OCI-LY1 (cell line): ENCODE data around the gene RPL22L1.
"Not testable (repeated sequence)": the region's sequence is repeated elsewhere in the genome, so short reads cannot be mapped to it uniquely, and the experiment has no call there.

Experiments
- H2AFZ ChIP-seq: fragments of 200-600 bp; sonication (generic), shearing (Covaris generic); 2 replicates; pipeline ENCODE4 v1.6.0; 2014; ENCODE audit warnings: antibody characterized with exemption, mild to moderate bottlenecking, low read length
- H3F3A ChIP-seq: fragments of 200-600 bp; sonication (generic), shearing (Covaris generic); 2 replicates; pipeline ENCODE4 v1.6.0; 2014; ENCODE audit warnings: mild to moderate bottlenecking, antibody characterized with exemption, low read length, moderate library complexity; ENCODE audit not compliant: insufficient read depth
- H3K27ac ChIP-seq: fragments of 200-600 bp; sonication (generic); 2 replicates; pipeline ENCODE4 v1.5.1; 2014; ENCODE audit warnings: low read length, mixed run types, mild to moderate bottlenecking, low read depth; ENCODE audit not compliant: poor library complexity, severe bottlenecking
- H3K27me3 ChIP-seq: fragments of 200-600 bp; sonication (generic); 2 replicates; pipeline ENCODE4 v1.6.0; 2014; ENCODE audit warnings: antibody characterized with exemption, mild to moderate bottlenecking, low read length, moderate library complexity; ENCODE audit not compliant: insufficient read depth
- H3K36me3 ChIP-seq: fragments of 200-600 bp; sonication (generic); 2 replicates; pipeline ENCODE4 v1.6.1; 2014; ENCODE audit warnings: mild to moderate bottlenecking, antibody characterized with exemption, low read length, moderate library complexity, mixed read lengths; ENCODE audit not compliant: insufficient read depth
- H3K4me1 ChIP-seq: fragments of 200-600 bp; sonication (generic); 2 replicates; pipeline ENCODE4 v1.5.1; 2014; ENCODE audit warnings: mild to moderate bottlenecking, low read length, moderate library complexity; ENCODE audit not compliant: insufficient read depth, severe bottlenecking
- H3K4me2 ChIP-seq: fragments of 200-600 bp; sonication (generic), shearing (Covaris generic); 2 replicates; pipeline ENCODE4 v1.6.1; 2014; ENCODE audit warnings: low read length
- H3K4me3 ChIP-seq: fragments of 200-600 bp; sonication (generic); 2 replicates; pipeline ENCODE4 v1.5.1; 2014; ENCODE audit warnings: low read length, low read depth, mild to moderate bottlenecking, mixed read lengths; ENCODE audit not compliant: poor library complexity, severe bottlenecking
- H3K79me2 ChIP-seq: fragments of 200-600 bp; shearing (Covaris generic); 2 replicates; pipeline ENCODE4 v1.6.1; 2016; ENCODE audit warnings: mixed run types, low read length, mixed read lengths; ENCODE audit not compliant: insufficient read depth
- H3K9ac ChIP-seq: fragments of 200-600 bp; sonication (generic), shearing (Covaris generic); 2 replicates; pipeline ENCODE4 v1.6.1; 2014; ENCODE audit warnings: mild to moderate bottlenecking, low read length, mixed read lengths
- H3K9me2 ChIP-seq: fragments of 200-600 bp; sonication (generic), shearing (Covaris generic); 2 replicates; pipeline ENCODE4 v1.6.1; 2014; ENCODE audit warnings: low read depth, mild to moderate bottlenecking, low read length, mixed read lengths
- H3K9me3 ChIP-seq: fragments of 200-600 bp; shearing (Covaris generic); 2 replicates; pipeline ENCODE4 v1.6.1; 2014; ENCODE audit warnings: low read length, mixed read lengths
- H4K20me1 ChIP-seq: fragments of 200-600 bp; sonication (generic), shearing (Covaris generic); 2 replicates; pipeline ENCODE4 v1.6.0; 2016; ENCODE audit warnings: mild to moderate bottlenecking, low read length; ENCODE audit not compliant: insufficient read depth
- CTCF ChIP-seq: fragments of 200-600 bp; sonication (generic), shearing (Covaris generic); IDR thresholded peaks from 2 replicates; pipeline ENCODE4 v1.5.1; 2017; ENCODE audit warnings: mild to moderate bottlenecking, antibody characterized with exemption, low read length, moderate library complexity, mixed read lengths
- EZH2 ChIP-seq: fragments of 200-600 bp; sonication (generic), shearing (Covaris generic); IDR thresholded peaks from 2 replicates; pipeline ENCODE4 v1.8.0; 2017; ENCODE audit warnings: borderline replicate concordance, mixed run types, mild to moderate bottlenecking, antibody characterized with exemption, low read length, moderate library complexity, mixed read lengths

Gene RPL22L1

GRCh38 chr3:170817471-170817870 is 52.5 kb downstream of the RPL22L1 start:
- H4K20me1 ChIP-seq, H3K9ac ChIP-seq, H3F3A ChIP-seq, H3K4me3 ChIP-seq, H3K79me2 ChIP-seq, H3K9me3 ChIP-seq, H2AFZ ChIP-seq, H3K27me3 ChIP-seq, H3K27ac ChIP-seq, H3K36me3 ChIP-seq, H3K4me1 ChIP-seq, H3K9me2 ChIP-seq, H3K4me2 ChIP-seq: not testable (repeated sequence)

DNA sequence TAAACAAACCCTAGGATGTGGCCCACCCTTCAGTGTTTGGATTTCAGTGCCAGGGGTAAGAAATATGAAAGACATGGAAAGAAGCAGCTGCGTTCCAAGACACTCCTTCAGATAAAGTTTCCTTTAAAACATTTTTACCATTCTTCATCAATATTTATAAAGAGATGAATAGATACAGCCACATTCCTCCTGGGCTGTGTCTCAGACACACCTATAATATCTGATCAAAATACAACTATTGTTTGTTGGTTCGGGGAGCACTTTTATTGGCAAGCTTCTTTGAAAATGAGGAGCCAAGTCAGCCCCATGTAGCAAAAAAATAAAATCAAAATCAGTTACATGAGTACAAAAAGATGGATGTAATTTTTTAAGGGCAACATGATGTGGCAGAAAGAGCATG is 53.2 kb downstream of the RPL22L1 start:
- Histone ChIP-seq H3K79me2 (no peaks in the 10 kb centered on the region), H3K4me1 (no peaks in the 10 kb centered on the region), H3K36me3 (no peaks in the 10 kb centered on the region), H3K27me3 (peaks cover 7% of the 10 kb centered on the region; the same call in 1 of the 2 replicates), H2AFZ (no peak overlapping the region), H3K4me3 (no peak overlapping the region), H3K9me3 (no peaks in the 10 kb centered on the region), H3K9me2 (no peaks in the 10 kb centered on the region), H3K9ac (no peak overlapping the region), H4K20me1 (no peaks in the 10 kb centered on the region), H3F3A (no peaks in the 10 kb centered on the region), H3K4me2 (no peak overlapping the region), H3K27ac (no peak overlapping the region)
- TF ChIP-seq CTCF (no peak), EZH2 (no peak)

DNA sequence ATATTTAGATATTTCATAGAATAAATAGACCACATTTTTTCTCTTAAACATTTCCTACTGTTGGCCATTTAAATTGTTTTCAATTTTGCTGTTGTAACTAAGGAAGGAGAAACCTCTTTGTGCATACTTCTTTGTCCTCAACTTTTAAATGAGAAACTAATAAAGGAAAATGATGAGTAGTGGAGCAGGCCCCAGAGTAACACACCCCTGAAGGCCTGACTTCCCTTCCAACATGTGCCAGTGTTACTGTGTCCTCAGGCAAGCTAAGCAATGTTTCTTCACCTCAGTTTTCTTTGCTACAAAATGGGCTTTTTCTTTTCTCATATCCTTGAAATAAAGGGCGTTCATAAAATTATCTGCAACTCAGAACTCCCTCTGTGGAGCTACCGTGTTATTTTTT is 53.7 kb downstream of the RPL22L1 start:
- Histone ChIP-seq H3K27me3 (peaks cover 7% of the 10 kb centered on the region; the same call in 1 of the 2 replicates), H3K4me1 (no peaks in the 10 kb centered on the region), H3K27ac (no peak overlapping the region)

More for the DNA sequence above, 53.7 kb downstream of the RPL22L1 start:
- Histone ChIP-seq H3K36me3 (no peaks in the 10 kb centered on the region), H3K9me2 (no peaks in the 10 kb centered on the region), H3F3A (no peaks in the 10 kb centered on the region), H3K4me2 (no peak overlapping the region), H4K20me1 (no peaks in the 10 kb centered on the region), H3K9ac (no peak overlapping the region), H3K4me3 (no peak overlapping the region), H2AFZ (no peak overlapping the region), H3K79me2 (no peaks in the 10 kb centered on the region), H3K9me3 (no peaks in the 10 kb centered on the region)
- TF ChIP-seq EZH2 = no peak
- TF ChIP-seq CTCF = no peak
